ENCODE results near the gene GORAB.

DNA sequence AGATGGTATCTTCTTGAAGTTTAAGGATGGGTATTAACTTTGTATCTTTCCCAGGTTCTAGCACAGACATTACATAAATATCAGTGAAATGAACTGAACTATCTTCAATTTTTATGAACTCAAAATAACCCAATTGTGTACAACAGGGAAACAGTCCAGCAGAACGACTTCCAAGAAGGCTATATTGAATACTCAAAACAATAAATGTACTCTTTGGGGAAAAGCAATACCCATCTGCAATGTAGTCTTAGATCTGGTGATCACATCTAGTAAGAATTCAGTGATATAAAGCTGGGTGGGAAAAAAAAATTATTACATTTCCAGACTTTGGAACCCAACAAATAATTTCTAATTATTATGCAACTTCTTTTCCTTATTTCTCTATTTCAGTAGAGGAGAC, 33.1 kb upstream of the GORAB start:
- TF ChIP-seq CTCF (IDR thresholded peaks at IDR 0.05), result no peak
- TF ChIP-seq POLR2A (IDR thresholded peaks at IDR 0.05), result no peak
